PC-3 (cell line): Measurements from ENCODE around the gene UQCR10.

ENCODE experiments used
- EZH2 ChIP-seq: fragments of 300-600 bp; sonication (generic); IDR thresholded peaks from one replicate; pipeline ENCODE4 v1.6.1; 2017; ENCODE audit warnings: antibody characterized with exemption, mild to moderate bottlenecking, low read length; ENCODE audit not compliant: unreplicated experiment
- TF ChIP-seq, protein P1 (sequence below): fragments of 300-600 bp; sonication (generic); conservative IDR thresholded peaks from 2 replicates; pipeline ENCODE4 v1.5.1; 2017; ENCODE audit warnings: antibody characterized with exemption, low read depth, mild to moderate bottlenecking, low read length

DNA sequence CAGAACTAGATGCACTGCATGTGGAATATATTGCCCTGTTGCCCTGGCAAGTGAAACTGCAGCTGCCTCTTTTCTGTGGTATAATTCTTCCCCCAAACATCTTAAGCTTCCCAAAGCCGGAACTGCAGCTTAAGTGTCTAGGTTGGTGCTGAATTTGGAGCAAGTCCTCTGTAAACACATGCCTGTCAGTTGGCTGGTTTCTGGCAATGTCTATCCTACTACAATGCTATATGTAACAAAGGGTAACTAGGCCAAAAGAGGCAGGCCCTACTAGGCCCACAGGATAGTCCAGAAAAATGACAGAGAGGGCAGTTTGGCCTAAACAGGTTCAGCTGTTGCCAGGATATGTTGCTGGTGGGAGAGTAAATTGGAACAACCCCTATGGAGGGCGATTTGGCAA lies 43.0 kb downstream of the UQCR10 start:
- TF ChIP-seq EZH2, result no peak
- TF ChIP-seq, protein P1, sequence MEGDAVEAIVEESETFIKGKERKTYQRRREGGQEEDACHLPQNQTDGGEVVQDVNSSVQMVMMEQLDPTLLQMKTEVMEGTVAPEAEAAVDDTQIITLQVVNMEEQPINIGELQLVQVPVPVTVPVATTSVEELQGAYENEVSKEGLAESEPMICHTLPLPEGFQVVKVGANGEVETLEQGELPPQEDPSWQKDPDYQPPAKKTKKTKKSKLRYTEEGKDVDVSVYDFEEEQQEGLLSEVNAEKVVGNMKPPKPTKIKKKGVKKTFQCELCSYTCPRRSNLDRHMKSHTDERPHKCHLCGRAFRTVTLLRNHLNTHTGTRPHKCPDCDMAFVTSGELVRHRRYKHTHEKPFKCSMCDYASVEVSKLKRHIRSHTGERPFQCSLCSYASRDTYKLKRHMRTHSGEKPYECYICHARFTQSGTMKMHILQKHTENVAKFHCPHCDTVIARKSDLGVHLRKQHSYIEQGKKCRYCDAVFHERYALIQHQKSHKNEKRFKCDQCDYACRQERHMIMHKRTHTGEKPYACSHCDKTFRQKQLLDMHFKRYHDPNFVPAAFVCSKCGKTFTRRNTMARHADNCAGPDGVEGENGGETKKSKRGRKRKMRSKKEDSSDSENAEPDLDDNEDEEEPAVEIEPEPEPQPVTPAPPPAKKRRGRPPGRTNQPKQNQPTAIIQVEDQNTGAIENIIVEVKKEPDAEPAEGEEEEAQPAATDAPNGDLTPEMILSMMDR, result no peak
